ENCODE measurements around the gene CLIC2.

- no peak for TF ChIP-seq CTCF (optimal IDR thresholded peaks at IDR 0.05 in 1 of 3, IDR thresholded peaks at IDR 0.05 in 1 of 3, conservative IDR thresholded peaks at IDR 0.05 in 1 of 3; ENCODE audit: extremely low read depth in 1 of 3, insufficient read depth in 2 of 3, low read length in 3 of 3)
- no peak for TF ChIP-seq EZH2 (IDR thresholded peaks at IDR 0.05; ENCODE audit: low read length)
Measured at GRCh38 chrX:155330992-155331391, 3.4 kb downstream of the CLIC2 start.

All from keratinocyte (primary cell).